Stimulated activated CD8-positive, alpha-beta memory T cell treated with anti-CD3 and anti-CD28 coated beads, Interleukin-4, amount 100 ng/mL, for 4 hours (primary cell): ENCODE measurements around the gene EOGT.

Experiments
- DNase-seq, 2 donors: peaks; one replicate each; pipeline ENCODE4 v3.0.0-alpha.2; 2020; ENCODE audit warnings: low read depth in 2 of 2, low spot score in 1 of 2

EOGT gene

DNA sequence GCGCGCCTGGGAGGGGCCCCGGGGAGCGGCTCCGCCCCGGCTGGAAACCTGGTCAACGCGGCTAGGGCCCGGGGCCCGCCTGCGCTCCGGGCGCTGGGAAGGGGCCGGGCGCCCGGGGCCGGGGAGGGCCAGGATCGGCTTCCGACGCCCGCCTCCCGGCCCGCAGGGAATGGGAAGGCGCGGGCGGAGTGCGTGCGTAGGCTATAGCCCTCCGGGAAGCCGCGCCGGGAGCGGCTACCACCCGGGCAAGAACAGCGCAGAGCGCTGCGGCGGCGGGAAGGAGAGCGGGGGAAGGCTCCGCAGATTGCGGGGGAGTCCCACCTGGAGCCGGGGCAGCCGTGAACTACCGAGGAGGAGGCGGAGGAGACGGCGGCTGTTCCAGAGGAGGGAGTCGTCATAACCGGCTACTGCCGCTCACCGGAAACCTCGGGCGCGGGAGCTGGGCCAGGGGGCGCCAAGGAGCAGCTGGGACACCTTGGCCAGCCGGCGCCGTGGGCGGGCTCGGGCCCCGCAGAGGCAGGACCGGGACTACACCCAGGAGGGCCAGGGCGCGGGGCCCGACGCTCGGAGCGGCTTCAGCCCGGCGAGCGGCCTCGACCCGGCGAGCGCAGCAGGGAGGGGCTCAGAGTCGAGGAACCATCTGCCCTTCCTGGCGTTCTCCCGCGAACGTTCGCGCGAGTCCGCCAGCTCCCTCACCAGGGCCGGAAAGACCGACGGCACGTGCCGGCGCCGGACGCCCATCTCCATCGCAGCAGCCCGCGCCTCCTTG, at the start of gene EOGT:
EOGT (minus strand) TSS at position 432 of the 769 bp plus-strand sequence. CDS start 3,838 bp downstream, outside the sequence.
- peak; percentile 49 to 50 for DNase-seq

DNA sequence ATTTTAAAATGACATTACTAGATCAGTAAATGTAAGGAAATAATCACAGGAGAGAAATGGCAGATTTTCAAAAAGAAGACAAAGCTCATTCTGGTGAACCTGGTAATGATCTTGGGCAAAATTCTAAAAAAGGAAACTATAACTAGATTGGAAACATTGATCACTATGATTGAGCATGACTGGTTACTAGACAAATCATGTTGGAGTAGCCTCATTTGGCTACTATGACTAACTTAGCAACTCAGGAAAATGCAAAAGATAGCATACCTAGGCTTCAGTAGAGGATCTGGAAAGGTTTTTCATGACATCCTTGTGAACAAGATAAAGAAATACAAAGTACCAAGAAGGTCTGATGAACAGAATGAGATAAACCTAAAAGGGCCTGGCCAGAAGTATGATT, 46.2 kb upstream of the EOGT start:
- no peak for DNase-seq

GRCh38 chr3:69058947-69059224, 45.4 kb upstream of the EOGT start:
- no peak for DNase-seq

GRCh38 chr3:69058180-69058946, 44.9 kb upstream of the EOGT start:
- DNase-seq, result no peak

GRCh38 chr3:69052472-69052898, 39.0 kb upstream of the EOGT start:
- DNase-seq, result no peak

- DNase-seq, result peak; percentile 94 to 95
Measured at GRCh38 chr3:69051756-69052471, 38.4 kb upstream of the EOGT start, which contains the start of gene TMF1. Gene TMF1 (minus strand): TSS chr3:69052333. CDS start chr3:69052086, 247 bp downstream.

DNA sequence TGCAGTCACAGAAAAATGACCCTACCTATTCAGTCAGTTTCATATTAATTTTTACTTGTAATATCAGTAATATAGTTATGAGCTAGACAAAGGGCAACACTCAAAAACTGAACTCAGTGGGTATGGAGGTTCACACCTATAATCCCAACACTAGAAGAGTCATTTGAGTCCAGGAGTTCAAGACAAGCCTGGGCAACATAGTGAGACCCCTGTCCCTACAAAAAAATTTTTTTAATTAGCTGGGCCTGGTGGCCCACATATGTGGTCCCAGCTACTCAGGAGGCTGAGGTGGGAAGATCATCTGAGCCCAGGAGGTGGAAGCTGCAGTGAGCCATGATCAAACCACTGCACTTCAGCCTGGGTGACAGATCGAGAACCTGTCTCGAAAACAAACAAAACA, 35.5 kb upstream of the EOGT start:
- no peak for DNase-seq

DNA sequence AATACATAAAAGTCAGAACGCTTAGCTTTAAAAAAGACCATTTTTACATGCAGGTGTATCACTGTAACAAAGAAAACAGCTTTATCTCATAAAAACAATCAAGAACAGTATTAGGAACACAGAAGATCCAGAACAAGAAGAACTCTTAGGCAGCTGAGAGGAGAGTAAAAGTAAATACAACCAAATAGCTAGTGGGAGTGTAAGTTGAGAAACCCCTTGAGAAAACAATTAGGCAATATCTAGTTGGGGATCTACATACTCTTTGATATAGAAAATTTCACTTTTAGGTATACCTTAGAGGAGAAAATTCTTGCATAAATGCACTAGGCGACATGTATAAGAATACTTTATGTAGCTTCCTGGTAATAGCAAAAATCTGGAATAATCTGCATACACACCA, 31.1 kb upstream of the EOGT start:
- DNase-seq, result no peak

DNA sequence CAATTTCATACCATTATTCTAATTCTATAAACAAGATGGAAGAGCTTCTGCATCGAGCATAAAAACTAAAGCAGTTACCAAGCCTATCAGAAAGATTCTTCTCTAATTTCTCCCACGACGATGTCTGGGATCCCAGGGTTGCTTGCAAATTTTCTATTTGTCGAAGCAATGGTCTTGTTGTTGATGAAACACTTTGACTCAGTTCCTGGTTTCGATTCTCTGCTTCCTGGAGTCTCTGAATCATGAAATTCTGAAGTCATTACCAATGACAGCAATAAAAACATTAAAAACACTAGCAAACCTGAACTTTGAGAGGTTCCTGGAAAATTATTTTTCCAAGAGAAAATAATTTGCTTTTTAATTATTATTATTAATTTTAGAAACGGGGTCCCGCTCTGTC, 20.0 kb upstream of the EOGT start:
- DNase-seq, result no peak

DNA sequence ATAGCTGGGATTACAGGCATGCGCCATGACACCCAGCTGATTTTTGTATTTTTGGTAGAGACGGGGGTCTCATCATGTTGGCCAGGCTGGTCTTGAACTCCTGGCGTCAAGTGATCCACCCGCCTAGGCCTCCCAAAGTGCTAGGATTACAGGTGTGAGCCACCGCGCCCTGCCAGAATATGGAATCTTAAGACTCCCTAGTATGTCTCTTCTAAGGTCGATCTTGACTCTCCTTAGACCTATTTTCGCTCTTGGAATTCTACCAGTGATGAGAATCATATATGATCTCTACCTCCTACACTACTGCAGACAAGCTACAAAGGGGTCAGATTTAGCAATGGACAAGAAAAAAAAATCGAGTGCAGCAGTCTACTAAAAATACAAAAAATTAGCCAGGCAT, 19.3 kb upstream of the EOGT start:
- no peak for DNase-seq

DNA sequence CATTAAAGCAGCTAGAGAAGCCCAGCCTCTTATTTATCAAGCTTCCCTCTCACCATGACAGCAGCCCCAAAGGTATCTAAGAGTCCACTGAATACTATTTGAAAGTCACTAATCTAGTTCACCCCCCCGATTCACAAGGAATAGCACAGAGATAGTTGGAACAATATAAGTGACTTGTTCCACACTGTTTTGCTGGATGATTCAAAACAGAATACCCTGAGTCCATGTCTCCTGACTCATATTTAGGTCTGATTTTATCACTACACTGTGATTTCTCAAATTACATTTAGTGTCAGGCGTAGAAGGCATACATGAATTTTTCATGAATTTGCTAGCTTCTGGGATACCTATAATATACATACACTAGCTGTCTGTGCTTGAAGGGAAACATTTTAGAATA, 18.7 kb upstream of the EOGT start:
- DNase-seq, result no peak

- DNase-seq, result no peak
Measured at GRCh38 chr3:69031635-69032034, 18.2 kb upstream of the EOGT start.

- no peak for DNase-seq
Measured at GRCh38 chr3:69020857-69021256, 7.4 kb upstream of the EOGT start.

DNA sequence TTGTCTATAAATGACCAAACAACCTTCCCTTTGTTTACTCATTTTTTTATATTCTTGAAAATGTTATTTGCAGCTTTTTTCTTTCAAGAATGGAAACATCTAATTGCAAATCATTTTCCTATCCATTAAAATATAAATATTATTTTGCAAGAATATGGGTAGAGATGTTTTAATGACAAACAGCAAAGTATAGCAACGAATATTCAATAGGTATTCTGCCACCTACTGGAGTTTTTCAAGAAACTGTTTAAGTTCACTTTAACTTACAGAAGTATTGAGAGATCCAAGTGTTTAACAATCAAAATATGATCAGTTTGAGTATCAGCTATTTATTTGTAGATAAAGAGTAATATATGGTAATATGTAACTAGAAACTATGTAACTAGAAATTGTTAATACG, 6.9 kb upstream of the EOGT start:
- DNase-seq, result no peak

GRCh38 chr3:69016901-69017300, 3.4 kb upstream of the EOGT start:
- no peak for DNase-seq

- no peak for DNase-seq
Measured at GRCh38 chr3:69016102-69016501, 2.6 kb upstream of the EOGT start.

DNA sequence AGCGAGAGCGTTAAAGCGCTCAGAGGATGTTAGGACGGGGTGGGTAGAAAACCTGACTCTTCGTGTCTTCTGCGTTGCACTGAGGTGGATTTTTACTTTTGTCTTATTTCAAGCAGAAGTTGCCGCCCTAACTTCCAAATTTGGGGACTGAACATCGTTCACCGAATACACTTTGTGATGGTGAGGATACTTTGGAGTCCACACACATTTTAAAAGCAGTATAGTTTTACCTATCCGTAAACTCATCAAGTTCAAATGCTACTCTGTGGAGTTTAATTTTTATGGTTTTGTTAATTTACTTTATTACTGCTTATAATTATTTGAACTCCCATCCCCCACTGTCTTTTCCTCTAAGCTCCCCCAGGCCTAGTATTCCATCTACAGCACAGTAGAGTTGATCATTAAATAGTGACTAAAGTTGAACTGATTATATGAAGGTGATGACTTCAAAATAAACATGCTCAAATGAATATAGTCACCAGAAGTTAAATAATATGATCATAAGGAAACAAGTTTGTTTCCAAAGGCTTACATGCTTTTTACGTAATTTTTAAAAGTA, 617 bp upstream of the EOGT start:
- no peak for DNase-seq

GRCh38 chr3:69012800-69013252, 658 bp downstream of the EOGT start:
- no peak for DNase-seq

- DNase-seq, result no peak
Measured at GRCh38 chr3:69012100-69012799, 1.2 kb downstream of the EOGT start.

DNA sequence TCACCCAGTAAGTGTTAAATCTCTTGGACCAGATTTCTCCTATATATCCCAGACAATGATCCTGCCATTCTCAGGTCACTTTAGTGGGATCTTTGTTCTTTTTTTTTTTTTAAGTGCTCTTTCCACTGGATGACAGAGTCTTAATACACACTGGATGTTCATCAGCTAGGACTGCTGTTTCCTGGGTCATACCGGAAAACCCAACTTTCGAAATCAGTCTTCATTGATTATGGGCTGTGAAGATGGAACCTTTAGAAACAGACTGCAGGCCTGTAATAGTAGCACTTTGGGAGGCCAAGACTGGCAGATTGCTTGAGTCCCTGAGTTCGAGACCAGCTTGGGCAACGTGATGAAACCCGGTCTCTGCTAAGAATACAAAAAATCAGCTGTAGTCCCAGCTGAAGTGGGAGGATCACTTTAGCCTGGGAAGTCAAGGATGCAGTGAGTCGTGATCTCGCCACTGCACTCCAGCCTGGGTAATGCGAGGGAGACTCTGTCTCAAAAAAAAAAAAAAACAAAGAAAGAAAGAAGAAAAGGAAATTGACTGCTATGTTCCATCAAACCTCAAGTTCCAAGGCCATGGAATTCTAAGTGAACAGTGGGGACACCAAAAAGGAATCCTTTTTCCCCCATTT, 2.3 kb downstream of the EOGT start:
- no peak for DNase-seq
